H1 (cell line): ENCODE data around the gene KHDRBS1. TPM values are rescaled to one million over a fixed set of nuclear protein-coding genes. Genes with fewer than 3 reads are reported as not detected.

Experiments
- CTCF ChIA-PET: fragments of 300-600 bp; sonication (Branson Sonifier 250); formaldehyde crosslinking; loops from one replicate; lab custom pipeline; 2021; ENCODE audit not compliant: partially characterized antibody; lab: Charles Lee
- POLR2A ChIA-PET: fragments of 300-600 bp; sonication (Branson Sonifier 250); formaldehyde crosslinking; loops from one replicate; lab custom pipeline; 2021; ENCODE audit warnings: inconsistent platforms; ENCODE audit not compliant: partially characterized antibody; lab: Charles Lee
- DNase-seq, 2 experiments: peaks; one replicate each; pipeline versions ENCODE4 v3.0.0 to v3.0.0-alpha.2; 2010 to 2022; ENCODE audit warnings: low spot score in 2 of 2, low read depth in 1 of 2, mixed read lengths in 1 of 2
- FAIRE-seq: peaks from 2 replicates; lab custom pipeline; 2011; peaks lifted over from hg19 to GRCh38; lab: Jason Lieb, UNC
- H2AFZ ChIP-seq: 2 replicates; pipeline ENCODE4 v1.8.1; 2012; ENCODE audit warnings: low read length, inconsistent platforms
- H2AK5ac ChIP-seq: 2 replicates; pipeline ENCODE4 v1.6.1; 2013; ENCODE audit warnings: low read depth, low read length
- H2BK120ac ChIP-seq: replicated peaks from 2 replicates; pipeline ENCODE3; 2013; ENCODE audit warnings: low read depth, low read length, inconsistent platforms
- H2BK12ac ChIP-seq: 2 replicates; pipeline ENCODE4 v1.6.1; 2013; ENCODE audit warnings: low read depth, low read length
- H2BK15ac ChIP-seq: 2 replicates; pipeline ENCODE4 v1.6.1; 2013; ENCODE audit warnings: low read length
- H2BK20ac ChIP-seq: 2 replicates; pipeline ENCODE4 v1.6.1; 2013; ENCODE audit warnings: low read length
- H2BK5ac ChIP-seq: 2 replicates; pipeline ENCODE4 v1.6.1; 2013; ENCODE audit warnings: low read depth, low read length
- H3K14ac ChIP-seq: 2 replicates; pipeline ENCODE4 v1.6.1; 2013; ENCODE audit warnings: inconsistent platforms; ENCODE audit not compliant: insufficient read length
- H3K18ac ChIP-seq: 2 replicates; pipeline ENCODE4 v1.6.1; 2013; ENCODE audit warnings: low read length; ENCODE audit errors: extremely low read depth
- H3K23ac ChIP-seq: 2 replicates; pipeline ENCODE4 v1.6.1; 2013; ENCODE audit warnings: inconsistent platforms; ENCODE audit not compliant: insufficient read length
- H3K23me2 ChIP-seq: 2 replicates; pipeline ENCODE4 v1.6.1; 2013; ENCODE audit warnings: low read depth, low read length
- H3K27ac ChIP-seq: 2 replicates; pipeline ENCODE4 v1.6.1; 2011; ENCODE audit warnings: low read depth, low read length, inconsistent platforms
- H3K27me3 ChIP-seq, 4 experiments: replicated peaks in 1 of 4; 1 replicate in 1 of 4; 2 replicates in 3 of 4; pipeline versions ENCODE4 v1.6.1 to v1.8.1; 2011 to 2013; ENCODE audit warnings: low read length in 3 of 4, mild to moderate bottlenecking in 3 of 4, inconsistent platforms in 2 of 4, mixed read lengths in 2 of 4, moderate library complexity in 1 of 4; ENCODE audit not compliant: control insufficient read depth in 3 of 4, insufficient read depth in 3 of 4; ENCODE audit errors: extremely low read depth in 1 of 4
- H3K36me3 ChIP-seq, 4 experiments: 2 replicates each; pipeline versions ENCODE4 v1.6.1 to v1.8.1; 2011 to 2013; ENCODE audit warnings: mild to moderate bottlenecking in 4 of 4, low read length in 3 of 4, moderate library complexity in 2 of 4, control low read depth in 1 of 4, inconsistent platforms in 1 of 4; ENCODE audit not compliant: insufficient read depth in 4 of 4, control insufficient read depth in 2 of 4
- H3K4ac ChIP-seq: replicated peaks from 2 replicates; pipeline ENCODE3; 2013; ENCODE audit warnings: low read length, low read depth, mixed read lengths, inconsistent platforms; ENCODE audit not compliant: insufficient read length
- H3K4me1 ChIP-seq, 4 experiments: replicated peaks in 1 of 4; 1 replicate in 1 of 4; 2 replicates in 3 of 4; pipeline versions ENCODE4 v1.6.1 to v1.8.1; 2011 to 2013; ENCODE audit warnings: low read length in 3 of 4, inconsistent platforms in 2 of 4, mixed read lengths in 1 of 4; ENCODE audit not compliant: insufficient read depth in 4 of 4, control insufficient read depth in 3 of 4
- H3K4me2 ChIP-seq, 2 experiments: 2 replicates each; pipeline versions ENCODE4 v1.6.1 to v1.8.1; 2011 to 2013; ENCODE audit warnings: low read depth in 2 of 2, low read length in 2 of 2, control low read depth in 1 of 2, inconsistent platforms in 1 of 2, mild to moderate bottlenecking in 1 of 2; ENCODE audit not compliant: insufficient read depth in 1 of 2
- H3K4me3 ChIP-seq, 4 experiments: fragments of 200-600, 300-600 bp in 1 of 4; sonication (generic), shearing (Covaris generic), sonication (Bioruptor Twin) in 1 of 4; 2 replicates each; pipeline versions ENCODE4 v1.5.1 to v1.8.1; 2011 to 2016; ENCODE audit warnings: low read length in 4 of 4, low read depth in 3 of 4, control low read depth in 2 of 4, inconsistent platforms in 2 of 4, mild to moderate bottlenecking in 2 of 4, mixed read lengths in 1 of 4, moderate library complexity in 1 of 4; ENCODE audit not compliant: insufficient read depth in 2 of 4; ENCODE audit errors: extremely low read depth in 1 of 4
- H3K56ac ChIP-seq: replicated peaks from 2 replicates; pipeline ENCODE3; 2013; ENCODE audit warnings: low read depth, mild to moderate bottlenecking, mixed read lengths, low read length, inconsistent platforms; ENCODE audit not compliant: insufficient read length
- H3K79me1 ChIP-seq: 2 replicates; pipeline ENCODE4 v1.6.1; 2013; ENCODE audit warnings: low read depth, low read length, control low read depth
- H3K79me2 ChIP-seq, 2 experiments: 2 replicates each; pipeline versions ENCODE4 v1.6.1 to v1.8.1; 2012 to 2013; ENCODE audit warnings: low read length in 2 of 2, mild to moderate bottlenecking in 2 of 2, inconsistent platforms in 1 of 2; ENCODE audit not compliant: insufficient read depth in 2 of 2, control insufficient read depth in 1 of 2
- H3K9ac ChIP-seq, 4 experiments: replicated peaks in 1 of 4; 1 replicate in 1 of 4; 2 replicates in 3 of 4; pipeline versions ENCODE4 v1.6.1 to v1.8.1; 2011 to 2013; ENCODE audit warnings: low read depth in 3 of 4, low read length in 3 of 4, control low read depth in 2 of 4, mild to moderate bottlenecking in 2 of 4, moderate library complexity in 2 of 4, inconsistent platforms in 1 of 4; ENCODE audit errors: extremely low read depth in 1 of 4
- H3K9me3 ChIP-seq, 2 experiments: 2 replicates each; pipeline versions ENCODE4 v1.6.1 to v1.8.1; 2012 to 2013; ENCODE audit warnings: mild to moderate bottlenecking in 2 of 2, moderate library complexity in 2 of 2, control low read depth in 1 of 2, inconsistent platforms in 1 of 2, low read depth in 1 of 2, low read length in 1 of 2, mixed read lengths in 1 of 2; ENCODE audit not compliant: insufficient read depth in 2 of 2
- H4K20me1 ChIP-seq, 2 experiments: replicated peaks in 1 of 2; 2 replicates each; pipeline versions ENCODE3 to v1.8.1; 2011 to 2013; ENCODE audit warnings: inconsistent platforms in 2 of 2, low read length in 2 of 2, mild to moderate bottlenecking in 1 of 2; ENCODE audit not compliant: insufficient read depth in 2 of 2, control insufficient read depth in 1 of 2
- H4K5ac ChIP-seq: 2 replicates; pipeline ENCODE4 v1.6.1; 2013; ENCODE audit warnings: low read length, low read depth, mixed read lengths, inconsistent platforms; ENCODE audit not compliant: insufficient read length
- H4K8ac ChIP-seq: 2 replicates; pipeline ENCODE4 v1.8.0; 2013; ENCODE audit warnings: mild to moderate bottlenecking, moderate library complexity, low read length, inconsistent platforms; ENCODE audit not compliant: insufficient read depth; ENCODE audit errors: extremely low read depth
- H4K91ac ChIP-seq: replicated peaks from 2 replicates; pipeline ENCODE3; 2013; ENCODE audit warnings: low read length, mixed read lengths, inconsistent platforms; ENCODE audit not compliant: insufficient read length
- GTF2F1 ChIP-seq: IDR thresholded peaks from 2 replicates; pipeline ENCODE4 v1.6.1; 2012; ENCODE audit warnings: low read depth, low read length, improper control_type of control experiment, borderline replicate concordance
- TCF12 ChIP-seq: IDR thresholded peaks from 2 replicates; pipeline ENCODE4 v1.6.1; 2011; ENCODE audit warnings: low read depth, mild to moderate bottlenecking, low read length
- WGBS, 2 experiments: shearing (Covaris generic) in 1 of 2; methylation state at CpG; one replicate each; pipeline versions ENCODE4 v1.1.6 to v1.1.7; 2013 to 2015; ENCODE audit warnings: low lambda C conversion rate in 2 of 2, mixed read lengths in 2 of 2, inconsistent platforms in 1 of 2, low coverage in 1 of 2, missing lambda C conversion rate in 1 of 2; ENCODE audit not compliant: insufficient replicate concordance in 2 of 2, insufficient coverage in 1 of 2, insufficient read length in 1 of 2; ENCODE audit errors: extremely low coverage in 1 of 2, missing lambda C conversion rate in 1 of 2; 5-methylcytosine and 5-hydroxymethylcytosine counted together
- polyA plus RNA-seq, 7 experiments: library from polyadenylated mRNA; depleted of rRNA in 3 of 7; stranded (reverse) in 5 of 7; unstranded in 2 of 7; fragments of >200 nt in 5 of 7; fragments of 200-250 nt in 2 of 7; gene quantifications; 1 replicate in 5 of 7; 2 replicates in 1 of 7; 4 replicates in 1 of 7; pipeline versions ENCODE4 v1.2.1 to v1.2.3, GENCODE V29; 2011 to 2013; ENCODE audit warnings: missing spikeins in 2 of 7, mixed read lengths in 2 of 7
- total RNA-seq: library from RNA; stranded (reverse); fragmentation: NEBNext Ultra II Directional; extraction: Animal tissue kit (Norgen Biotek cat#: 25700); gene quantifications from 2 replicates; pipeline ENCODE4 v1.2.1, GENCODE V29; 2021
- TF ChIP-seq, protein P1 (sequence below), 3 experiments: IDR thresholded peaks; 1 replicate in 2 of 3; 2 replicates in 1 of 3; pipeline versions ENCODE4 v1.5.1 to v1.6.1; 2011; ENCODE audit warnings: low read length in 3 of 3, mild to moderate bottlenecking in 3 of 3, inconsistent platforms in 2 of 3, low read depth in 1 of 3, moderate library complexity in 1 of 3; ENCODE audit not compliant: insufficient read depth in 1 of 3; ENCODE audit errors: control extremely low read depth in 1 of 3

KHDRBS1 gene
- total and polyA plus RNA-seq, 2 of the 8 experiments (the other 6 are each of a cell fraction or from before 2014, with no cell fraction given), result 53.8 to 284 TPM

DNA sequence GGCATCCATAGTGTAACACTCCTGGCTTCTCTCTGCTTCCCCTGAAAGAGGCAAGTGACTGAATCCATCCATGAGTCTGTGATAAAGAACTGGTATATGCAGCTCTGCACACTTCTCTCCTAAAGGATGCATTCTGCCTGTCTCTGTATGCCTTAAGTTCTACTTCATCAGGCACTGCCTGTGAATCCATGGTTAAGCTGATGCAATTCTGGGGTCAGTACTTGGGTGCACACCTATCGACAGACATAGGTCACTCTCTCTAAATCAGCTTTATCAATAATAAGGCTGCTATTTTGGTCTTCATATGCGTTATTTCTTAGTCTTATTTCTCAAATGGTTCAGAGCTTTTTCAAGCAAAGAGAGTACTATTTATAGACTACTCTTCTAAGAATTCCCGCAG lies 42.8 kb upstream of the KHDRBS1 start:
- H3K9ac ChIP-seq, result no peak overlapping the region
- H3K18ac ChIP-seq, result no peak overlapping the region
- H3K36me3 ChIP-seq, result no peaks in the 10 kb centered on the region
- H3K14ac ChIP-seq, result no peak overlapping the region
- no peak overlapping the region for H3K4me3 ChIP-seq
- no peak overlapping the region for H4K8ac ChIP-seq
- H4K91ac ChIP-seq, result no peak overlapping the region
- H3K23ac ChIP-seq, result no peak overlapping the region
- no peak overlapping the region for H2AK5ac ChIP-seq
- H3K9me3 ChIP-seq, result no peaks in the 10 kb centered on the region
- H2AFZ ChIP-seq, result no peak overlapping the region
- no peaks in the 10 kb centered on the region for H3K79me1 ChIP-seq
- ChIA-PET POLR2A (interaction anchor here (1.5 to 3.1 kb wide), 2 partner anchors 13 to 27 kb away, joined by 3 to 7 read pairs; no protein-coding TSS in a partner anchor), CTCF (interaction anchor here (0.8 to 10.2 kb wide), 4 partner anchors 12 to 36 kb away, joined by 3 to 72 read pairs (median 4); no protein-coding TSS in a partner anchor)
- FAIRE-seq, result no peak
- H2BK120ac ChIP-seq, result no peak overlapping the region
- H3K23me2 ChIP-seq, result no peaks in the 10 kb centered on the region
- H4K20me1 ChIP-seq, result no peaks in the 10 kb centered on the region
- H3K4me2 ChIP-seq, result no peak overlapping the region
- 86% methylated on average over 3 of the region's 3 CpGs; no CpG with 5 or more reads in 1 of the 2 experiments for WGBS, 2 experiments
- no peak overlapping the region for H2BK12ac ChIP-seq
- H3K56ac ChIP-seq, result no peak overlapping the region
- H2BK15ac ChIP-seq, result no peak overlapping the region
- no peaks in the 10 kb centered on the region for H3K79me2 ChIP-seq
- H3K4me1 ChIP-seq, result no peaks in the 10 kb centered on the region
- no peak overlapping the region for H3K27ac ChIP-seq
- no peaks in the 10 kb centered on the region for H3K27me3 ChIP-seq
- H2BK20ac ChIP-seq, result no peak overlapping the region
- no peak overlapping the region for H2BK5ac ChIP-seq
- no peak overlapping the region for H3K4ac ChIP-seq
- TF ChIP-seq GTF2F1, result no peak
- TF ChIP-seq, protein P1, sequence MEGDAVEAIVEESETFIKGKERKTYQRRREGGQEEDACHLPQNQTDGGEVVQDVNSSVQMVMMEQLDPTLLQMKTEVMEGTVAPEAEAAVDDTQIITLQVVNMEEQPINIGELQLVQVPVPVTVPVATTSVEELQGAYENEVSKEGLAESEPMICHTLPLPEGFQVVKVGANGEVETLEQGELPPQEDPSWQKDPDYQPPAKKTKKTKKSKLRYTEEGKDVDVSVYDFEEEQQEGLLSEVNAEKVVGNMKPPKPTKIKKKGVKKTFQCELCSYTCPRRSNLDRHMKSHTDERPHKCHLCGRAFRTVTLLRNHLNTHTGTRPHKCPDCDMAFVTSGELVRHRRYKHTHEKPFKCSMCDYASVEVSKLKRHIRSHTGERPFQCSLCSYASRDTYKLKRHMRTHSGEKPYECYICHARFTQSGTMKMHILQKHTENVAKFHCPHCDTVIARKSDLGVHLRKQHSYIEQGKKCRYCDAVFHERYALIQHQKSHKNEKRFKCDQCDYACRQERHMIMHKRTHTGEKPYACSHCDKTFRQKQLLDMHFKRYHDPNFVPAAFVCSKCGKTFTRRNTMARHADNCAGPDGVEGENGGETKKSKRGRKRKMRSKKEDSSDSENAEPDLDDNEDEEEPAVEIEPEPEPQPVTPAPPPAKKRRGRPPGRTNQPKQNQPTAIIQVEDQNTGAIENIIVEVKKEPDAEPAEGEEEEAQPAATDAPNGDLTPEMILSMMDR (IDR thresholded peaks at IDR 0.05; ENCODE audit: control extremely low read depth in 1 of 3, insufficient read depth in 1 of 3, low read depth in 1 of 3, low read length in 3 of 3), result no peak
- no peak for TF ChIP-seq TCF12
- TF ChIP-seq, all 59 proteins: peak for 0
- no peak overlapping the region for H4K5ac ChIP-seq
- DNase-seq, result no peak
